Body of pancreas (tissue), 4 donors: ENCODE results near the gene ZFHX3.

Experiments used
- POLR2A ChIP-seq, 3 donors: fragments of 450-650 bp; IDR thresholded peaks; one replicate each; pipeline ENCODE4 v1.6.1; 2016; ENCODE audit warnings: antibody characterized with exemption in 3 of 3, mild to moderate bottlenecking in 2 of 3
- TF ChIP-seq, protein P1 (sequence below), 7 experiments: fragments of 450-650 bp in 4 of 7; fragments of 200-600 bp in 3 of 7; sonication (generic) in 3 of 7; IDR thresholded peaks; one replicate each; pipeline ENCODE4 v1.5.1; 2016 to 2019; ENCODE audit warnings: antibody characterized with exemption in 7 of 7

DNA sequence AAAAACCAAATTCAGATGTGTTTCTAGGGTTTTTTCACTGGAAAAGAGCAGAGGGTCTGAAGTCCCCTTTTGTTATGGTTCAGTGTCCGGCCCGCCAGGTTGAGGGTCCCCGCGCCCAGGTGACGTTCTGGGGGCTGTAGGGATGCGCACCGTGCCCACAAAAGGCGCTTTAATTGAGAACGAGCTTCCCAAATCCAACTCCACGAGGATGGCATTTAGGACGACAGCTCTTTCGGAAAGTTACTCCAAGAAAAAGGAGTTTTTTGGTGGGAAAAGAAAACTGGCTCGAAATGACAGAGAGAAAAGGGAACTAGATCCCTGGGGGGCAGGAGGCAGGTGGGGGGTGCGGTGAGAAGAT, 15.9 kb upstream of the ZFHX3 start:
- no peak for TF ChIP-seq POLR2A (IDR thresholded peaks at IDR 0.05)
- TF ChIP-seq, protein P1, sequence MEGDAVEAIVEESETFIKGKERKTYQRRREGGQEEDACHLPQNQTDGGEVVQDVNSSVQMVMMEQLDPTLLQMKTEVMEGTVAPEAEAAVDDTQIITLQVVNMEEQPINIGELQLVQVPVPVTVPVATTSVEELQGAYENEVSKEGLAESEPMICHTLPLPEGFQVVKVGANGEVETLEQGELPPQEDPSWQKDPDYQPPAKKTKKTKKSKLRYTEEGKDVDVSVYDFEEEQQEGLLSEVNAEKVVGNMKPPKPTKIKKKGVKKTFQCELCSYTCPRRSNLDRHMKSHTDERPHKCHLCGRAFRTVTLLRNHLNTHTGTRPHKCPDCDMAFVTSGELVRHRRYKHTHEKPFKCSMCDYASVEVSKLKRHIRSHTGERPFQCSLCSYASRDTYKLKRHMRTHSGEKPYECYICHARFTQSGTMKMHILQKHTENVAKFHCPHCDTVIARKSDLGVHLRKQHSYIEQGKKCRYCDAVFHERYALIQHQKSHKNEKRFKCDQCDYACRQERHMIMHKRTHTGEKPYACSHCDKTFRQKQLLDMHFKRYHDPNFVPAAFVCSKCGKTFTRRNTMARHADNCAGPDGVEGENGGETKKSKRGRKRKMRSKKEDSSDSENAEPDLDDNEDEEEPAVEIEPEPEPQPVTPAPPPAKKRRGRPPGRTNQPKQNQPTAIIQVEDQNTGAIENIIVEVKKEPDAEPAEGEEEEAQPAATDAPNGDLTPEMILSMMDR (IDR thresholded peaks at IDR 0.05), result no peak
